Spleen (tissue), 7 donors: ENCODE results near the gene ENPEP.
"Not testable (repeated sequence)": the region's sequence is repeated elsewhere in the genome, so short reads cannot be mapped to it uniquely, and the experiment has no call there.

Source experiments
- POLR2A ChIP-seq, 3 donors: fragments of 450-650 bp; IDR thresholded peaks; one replicate each; pipeline ENCODE4 v1.5.1; 2017; ENCODE audit warnings: antibody characterized with exemption in 3 of 3, mild to moderate bottlenecking in 1 of 3
- TF ChIP-seq, protein P1 (sequence below), 11 experiments: fragments of 200-600 bp in 7 of 11; fragments of 450-650 bp in 4 of 11; sonication (generic) in 4 of 11; IDR thresholded peaks in 8 of 11; conservative IDR thresholded peaks in 3 of 11; 1 replicate in 7 of 11; 2 replicates in 4 of 11; pipeline versions ENCODE4 v1.4.0 to v1.8.0; 2016 to 2021; ENCODE audit warnings: antibody characterized with exemption in 11 of 11, inconsistent platforms in 4 of 11, mild to moderate bottlenecking in 1 of 11
- donor health status: DM: no; HTN: no; CAD: no; lungs with moderate emphysema.
- donor health status: DM: no; HTN: no; CAD: no.
- donor health status: DM: no; HTN: no; CAD: no.

GRCh38 chr4:110439209-110439608 lies 36.7 kb upstream of the ENPEP start:
- TF ChIP-seq POLR2A (IDR thresholded peaks at IDR 0.05), result not testable (repeated sequence)
- TF ChIP-seq, protein P1, sequence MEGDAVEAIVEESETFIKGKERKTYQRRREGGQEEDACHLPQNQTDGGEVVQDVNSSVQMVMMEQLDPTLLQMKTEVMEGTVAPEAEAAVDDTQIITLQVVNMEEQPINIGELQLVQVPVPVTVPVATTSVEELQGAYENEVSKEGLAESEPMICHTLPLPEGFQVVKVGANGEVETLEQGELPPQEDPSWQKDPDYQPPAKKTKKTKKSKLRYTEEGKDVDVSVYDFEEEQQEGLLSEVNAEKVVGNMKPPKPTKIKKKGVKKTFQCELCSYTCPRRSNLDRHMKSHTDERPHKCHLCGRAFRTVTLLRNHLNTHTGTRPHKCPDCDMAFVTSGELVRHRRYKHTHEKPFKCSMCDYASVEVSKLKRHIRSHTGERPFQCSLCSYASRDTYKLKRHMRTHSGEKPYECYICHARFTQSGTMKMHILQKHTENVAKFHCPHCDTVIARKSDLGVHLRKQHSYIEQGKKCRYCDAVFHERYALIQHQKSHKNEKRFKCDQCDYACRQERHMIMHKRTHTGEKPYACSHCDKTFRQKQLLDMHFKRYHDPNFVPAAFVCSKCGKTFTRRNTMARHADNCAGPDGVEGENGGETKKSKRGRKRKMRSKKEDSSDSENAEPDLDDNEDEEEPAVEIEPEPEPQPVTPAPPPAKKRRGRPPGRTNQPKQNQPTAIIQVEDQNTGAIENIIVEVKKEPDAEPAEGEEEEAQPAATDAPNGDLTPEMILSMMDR (IDR thresholded peaks at IDR 0.05 in 8 of 11, conservative IDR thresholded peaks at IDR 0.05 in 3 of 11), result not testable (repeated sequence)
